Ascending aorta (tissue), 2 donors: ENCODE data around the gene C6orf89. TPM values are rescaled to one million over a fixed set of nuclear protein-coding genes. Genes with fewer than 3 reads are reported as not detected.

ENCODE experiments used
- DNase-seq, 2 donors: peaks; one replicate each; pipeline ENCODE4 v3.0.0-alpha.2; 2019; ENCODE audit warnings: low spot score in 2 of 2
- H3K27ac ChIP-seq, 2 donors: fragments of 200-600 bp; sonication (generic); one replicate each; pipeline ENCODE4 v1.5.1; 2016 to 2017; ENCODE audit warnings: mild to moderate bottlenecking in 1 of 2
- H3K27me3 ChIP-seq: fragments of 200-600 bp; sonication (generic); one replicate; pipeline ENCODE4 v1.5.1; 2017
- H3K36me3 ChIP-seq, 2 donors: fragments of 200-600 bp; sonication (generic); one replicate each; pipeline ENCODE4 v1.5.1; 2016
- H3K4me1 ChIP-seq, 2 donors: fragments of 200-600 bp; sonication (generic); one replicate each; pipeline ENCODE4 v1.5.1; 2016 to 2017; ENCODE audit warnings: mild to moderate bottlenecking in 1 of 2
- H3K4me3 ChIP-seq, 2 donors: fragments of 200-600 bp; sonication (generic); one replicate each; pipeline ENCODE4 v1.5.1; 2016 to 2017; ENCODE audit warnings: mild to moderate bottlenecking in 1 of 2
- H3K9me3 ChIP-seq, 2 donors: fragments of 200-600 bp; sonication (generic); one replicate each; pipeline ENCODE4 v1.5.1; 2016
- intact Hi-C: fragments of 100-400 bp; cut with DNase I; formaldehyde crosslinking; loops from one replicate; pipeline ENCODE4 v1.15.1; 2023
- total RNA-seq: library from RNA; depleted of rRNA; stranded (reverse); fragments of >200 nt; gene quantifications from one replicate; pipeline ENCODE4 v1.1.0, GENCODE V29; 2016
- TF ChIP-seq, protein P1 (sequence below), 3 experiments: fragments of 200-600 bp in 2 of 3; fragments of 450-650 bp in 1 of 3; sonication (generic) in 2 of 3; IDR thresholded peaks; one replicate each; pipeline ENCODE4 v1.5.1; 2016 to 2019; ENCODE audit warnings: antibody characterized with exemption in 3 of 3, mild to moderate bottlenecking in 1 of 3, moderate library complexity in 1 of 3

The C6orf89 gene
- total RNA-seq, 1 donor from 2014 or later, result 21.6 TPM

DNA sequence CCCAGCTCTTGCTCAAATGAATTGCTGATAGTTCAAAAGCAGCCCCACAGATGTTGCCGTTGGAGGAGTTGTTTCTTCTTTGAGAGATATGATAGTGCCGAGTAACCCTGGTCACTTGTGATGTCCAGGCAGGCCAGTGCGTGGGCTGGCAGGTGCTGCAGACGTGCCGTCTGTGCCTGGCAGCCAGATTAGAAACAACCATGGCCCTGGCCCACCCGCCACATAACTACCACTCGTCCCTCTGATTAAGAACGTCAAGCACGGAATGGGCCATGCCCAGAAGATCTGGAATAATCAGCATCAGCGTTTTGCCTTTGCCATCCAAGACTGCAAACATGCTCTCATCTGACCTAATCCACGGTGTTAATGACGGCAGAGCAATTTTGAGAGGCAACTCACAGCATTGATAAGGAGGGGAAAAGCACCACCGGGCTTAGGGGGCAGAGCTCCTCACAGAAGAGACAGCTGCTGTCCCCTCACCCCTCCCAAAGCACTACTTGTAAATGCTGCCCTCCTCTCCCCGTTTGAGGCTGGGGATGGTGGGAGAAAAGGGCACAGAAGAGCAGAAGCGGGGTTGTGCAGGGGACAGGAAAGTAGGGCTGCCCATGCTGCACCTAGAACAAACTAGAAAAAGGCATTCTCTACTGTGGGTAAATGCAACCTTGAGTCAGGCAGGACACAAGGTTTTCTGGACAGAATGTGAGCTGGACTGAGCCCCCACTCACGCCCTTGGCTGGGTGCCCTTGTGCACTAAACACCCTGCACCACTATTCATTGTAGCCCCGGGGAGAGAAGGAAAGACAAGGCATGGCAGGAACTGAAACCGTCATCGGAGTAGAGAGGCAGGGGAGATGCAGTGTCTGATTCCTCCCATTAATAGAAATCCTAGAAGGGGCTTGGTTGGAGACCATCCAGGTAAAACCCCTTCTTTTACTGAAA, 41.3 kb upstream of the C6orf89 start:
- H3K4me1 ChIP-seq, result peaks cover 5 to 16% of the 10 kb centered on the region in 2 donors
- H3K4me3 ChIP-seq, result no peak overlapping the region
- no peaks in the 10 kb centered on the region for H3K9me3 ChIP-seq
- intact Hi-C loops, result no loop called here
- DNase-seq, result no peak
- no peaks in the 10 kb centered on the region for H3K36me3 ChIP-seq
- TF ChIP-seq, protein P1, sequence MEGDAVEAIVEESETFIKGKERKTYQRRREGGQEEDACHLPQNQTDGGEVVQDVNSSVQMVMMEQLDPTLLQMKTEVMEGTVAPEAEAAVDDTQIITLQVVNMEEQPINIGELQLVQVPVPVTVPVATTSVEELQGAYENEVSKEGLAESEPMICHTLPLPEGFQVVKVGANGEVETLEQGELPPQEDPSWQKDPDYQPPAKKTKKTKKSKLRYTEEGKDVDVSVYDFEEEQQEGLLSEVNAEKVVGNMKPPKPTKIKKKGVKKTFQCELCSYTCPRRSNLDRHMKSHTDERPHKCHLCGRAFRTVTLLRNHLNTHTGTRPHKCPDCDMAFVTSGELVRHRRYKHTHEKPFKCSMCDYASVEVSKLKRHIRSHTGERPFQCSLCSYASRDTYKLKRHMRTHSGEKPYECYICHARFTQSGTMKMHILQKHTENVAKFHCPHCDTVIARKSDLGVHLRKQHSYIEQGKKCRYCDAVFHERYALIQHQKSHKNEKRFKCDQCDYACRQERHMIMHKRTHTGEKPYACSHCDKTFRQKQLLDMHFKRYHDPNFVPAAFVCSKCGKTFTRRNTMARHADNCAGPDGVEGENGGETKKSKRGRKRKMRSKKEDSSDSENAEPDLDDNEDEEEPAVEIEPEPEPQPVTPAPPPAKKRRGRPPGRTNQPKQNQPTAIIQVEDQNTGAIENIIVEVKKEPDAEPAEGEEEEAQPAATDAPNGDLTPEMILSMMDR (IDR thresholded peaks at IDR 0.05), result no peak
- H3K27ac ChIP-seq, result no peak overlapping the region
- no peaks in the 10 kb centered on the region for H3K27me3 ChIP-seq

DNA sequence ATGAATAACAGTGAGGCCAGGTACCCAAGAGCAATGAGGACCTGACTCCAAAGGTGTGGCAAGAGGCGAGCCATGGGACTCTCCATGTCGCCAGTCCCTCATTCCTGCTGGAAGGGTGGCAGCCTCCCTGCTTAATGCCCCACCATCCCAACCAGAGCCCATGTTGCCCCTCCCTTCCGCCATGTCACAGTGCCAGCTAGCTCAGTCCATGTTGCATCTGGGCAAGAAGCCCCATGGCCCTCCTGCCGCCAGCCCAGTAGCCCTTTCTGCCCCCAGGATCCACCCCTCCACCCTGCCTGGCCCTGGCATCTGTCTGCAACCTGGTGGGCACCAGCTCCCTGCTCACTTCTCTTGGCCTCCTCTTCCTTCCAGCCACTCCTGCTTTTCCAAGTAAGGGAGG, 40.5 kb upstream of the C6orf89 start:
- no peaks in the 10 kb centered on the region for H3K36me3 ChIP-seq
- no peaks in the 10 kb centered on the region for H3K27me3 ChIP-seq
- TF ChIP-seq, protein P1 (IDR thresholded peaks at IDR 0.05), result no peak
- H3K4me3 ChIP-seq, result no peak overlapping the region
- DNase-seq, result no peak
- H3K9me3 ChIP-seq, result no peaks in the 10 kb centered on the region
- intact Hi-C loops, result no loop called here
- H3K4me1 ChIP-seq, result peaks cover 3 to 11% of the 10 kb centered on the region in 2 donors
- no peak overlapping the region for H3K27ac ChIP-seq

DNA sequence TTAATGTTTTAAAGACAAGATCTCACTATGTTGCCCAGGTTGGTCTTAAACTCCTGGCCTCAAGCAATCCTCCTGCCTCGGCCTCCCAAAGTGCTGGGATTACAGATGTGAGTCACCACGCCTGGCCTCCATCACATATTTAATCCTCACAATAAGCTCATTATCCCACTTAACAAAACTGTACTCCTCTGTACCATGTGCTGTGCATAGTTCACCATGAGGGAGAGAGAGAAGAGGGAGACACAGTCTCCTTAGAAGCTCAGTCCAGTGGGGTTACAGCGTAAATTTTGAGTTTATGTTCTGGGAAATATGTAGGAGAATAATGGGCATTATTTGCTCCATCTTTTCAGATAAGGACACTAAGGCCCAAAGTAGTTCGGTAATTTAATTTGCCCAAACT, 38.6 kb upstream of the C6orf89 start:
- Histone ChIP-seq H3K4me3 (no peak overlapping the region), H3K9me3 (no peaks in the 10 kb centered on the region), H3K36me3 (no peaks in the 10 kb centered on the region), H3K27me3 (no peaks in the 10 kb centered on the region), H3K27ac (no peak overlapping the region), H3K4me1 (peaks cover 0 to 5% of the 10 kb centered on the region in 2 donors)
- TF ChIP-seq, protein P1 (IDR thresholded peaks at IDR 0.05), result no peak
- DNase-seq, result no peak
- intact Hi-C loops, result no loop called here

DNA sequence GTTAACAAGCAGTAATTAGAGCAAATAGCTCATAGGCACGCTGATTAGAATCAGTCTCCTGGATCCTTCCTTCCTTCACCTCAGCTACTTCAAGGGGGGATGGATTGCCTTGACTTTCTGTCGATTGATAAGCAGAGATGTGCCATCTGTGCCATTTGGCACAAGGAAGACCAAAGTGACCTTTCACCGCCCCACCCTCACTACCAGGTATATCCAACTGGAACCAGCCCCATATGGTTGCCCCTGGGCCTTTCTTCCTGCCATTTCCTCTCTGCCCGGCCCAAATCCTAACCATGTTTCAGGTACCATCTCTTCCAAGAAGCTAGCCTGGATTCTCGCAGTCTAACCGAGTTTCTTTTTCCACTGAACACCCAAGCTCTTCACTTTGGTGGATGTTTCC, 37.8 kb upstream of the C6orf89 start:
- Histone ChIP-seq H3K4me1 (peaks cover 0 to 13% of the 10 kb centered on the region in 2 donors), H3K27me3 (no peaks in the 10 kb centered on the region), H3K36me3 (no peaks in the 10 kb centered on the region), H3K4me3 (no peak overlapping the region), H3K9me3 (no peaks in the 10 kb centered on the region), H3K27ac (no peak overlapping the region)
- TF ChIP-seq, protein P1 (IDR thresholded peaks at IDR 0.05), result no peak
- intact Hi-C loops, result no loop called here
- DNase-seq, result no peak

DNA sequence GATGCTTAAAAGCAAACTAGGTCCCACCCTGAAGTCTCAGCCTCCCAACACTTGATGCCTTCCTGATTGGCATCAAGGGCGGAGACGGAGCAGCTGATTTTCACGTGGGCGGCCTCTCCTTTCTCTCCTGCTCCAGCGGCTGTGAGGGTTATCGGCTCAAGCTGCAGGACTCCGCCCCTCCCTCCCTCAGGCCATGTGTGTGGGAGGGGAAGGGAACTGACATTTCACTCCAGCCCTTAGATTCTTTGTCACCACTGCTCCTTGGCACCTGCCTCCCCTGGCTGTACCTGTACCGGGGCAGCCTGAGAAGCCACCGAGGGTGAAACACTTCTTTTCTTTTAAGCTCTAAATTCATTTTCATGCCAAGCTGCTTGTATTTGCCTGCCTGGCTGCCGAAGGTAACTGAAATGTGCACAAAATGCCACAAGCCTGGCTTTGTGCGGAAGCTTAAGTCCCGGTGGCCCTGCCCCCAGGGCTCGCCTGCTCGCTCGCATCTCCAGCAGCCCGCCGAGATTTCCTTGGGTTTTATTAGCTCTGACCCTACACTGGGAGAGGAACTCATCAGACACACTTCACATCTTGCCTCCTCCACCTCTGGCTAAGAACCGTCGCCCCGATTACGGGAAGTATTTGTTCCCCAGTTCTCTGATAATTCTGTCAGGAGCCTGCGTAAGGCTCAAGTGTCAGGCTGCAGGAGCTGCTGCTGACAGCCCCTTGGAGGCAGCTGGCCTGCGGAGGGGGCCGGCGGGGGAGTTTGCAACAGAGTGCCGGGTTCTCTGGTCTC, 36.9 kb upstream of the C6orf89 start:
- TF ChIP-seq, protein P1 (IDR thresholded peaks at IDR 0.05), result no peak
- intact Hi-C loops, result no loop called here
- Histone ChIP-seq H3K27me3 (no peaks in the 10 kb centered on the region), H3K9me3 (no peaks in the 10 kb centered on the region), H3K4me1 (peaks cover 0 to 20% of the 10 kb centered on the region in 2 donors), H3K27ac (no peak overlapping the region), H3K4me3 (peak overlapping the region in 1 of 2 donors; percentile 10), H3K36me3 (no peaks in the 10 kb centered on the region)
- DNase-seq, result no peak
